Large intestine (tissue), 3 donors: Measurements from ENCODE around the gene CCDC51. TPM values are rescaled to one million over a fixed set of nuclear protein-coding genes. Genes with fewer than 3 reads are reported as not detected.
"Not testable (repeated sequence)": the region's sequence is repeated elsewhere in the genome, so short reads cannot be mapped to it uniquely, and the experiment has no call there.

Source experiments
- DNase-seq, 2 donors: peaks; one replicate each; pipeline versions ENCODE4 v3.0.0 to v3.0.0-alpha.2; 2013
- H3K27ac ChIP-seq: one replicate; pipeline ENCODE4 v1.5.1; 2013; ENCODE audit warnings: low read length
- H3K27me3 ChIP-seq: 2 replicates; pipeline ENCODE4 v1.6.1; 2013; ENCODE audit warnings: low read length; ENCODE audit not compliant: control insufficient read depth, insufficient read depth
- H3K36me3 ChIP-seq: 2 replicates; pipeline ENCODE4 v1.6.1; 2013; ENCODE audit warnings: low read length; ENCODE audit not compliant: control insufficient read depth, insufficient read depth
- H3K4me1 ChIP-seq: one replicate; pipeline ENCODE4 v1.6.1; 2013; ENCODE audit warnings: low read length; ENCODE audit not compliant: control insufficient read depth, insufficient read depth
- H3K4me3 ChIP-seq: one replicate; pipeline ENCODE4 v1.5.1; 2013; ENCODE audit warnings: low read length
- H3K9me3 ChIP-seq: one replicate; pipeline ENCODE4 v1.6.1; 2013; ENCODE audit warnings: mild to moderate bottlenecking, low read depth, low read length, moderate library complexity; ENCODE audit not compliant: control insufficient read depth
- WGBS: methylation state at CpG from one replicate; pipeline ENCODE4 v1.1.5; 2013; ENCODE audit warnings: low lambda C conversion rate; ENCODE audit not compliant: insufficient coverage; 5-methylcytosine and 5-hydroxymethylcytosine counted together
- polyA plus RNA-seq: library from polyadenylated mRNA; unstranded; fragments of 120-200 nt; gene quantifications from one replicate; pipeline ENCODE4 v1.2.1, GENCODE V29; 2013

Gene CCDC51
- polyA plus RNA-seq, 1 donor = 19.0 TPM

GRCh38 chr3:48465531-48466378 lies 25.8 kb upstream of the CCDC51 start:
- Histone ChIP-seq H3K27me3 (no peaks in the 10 kb centered on the region), H3K27ac (peak overlapping the region; percentile 99), H3K4me1 (peaks cover 53% of the 10 kb centered on the region), H3K9me3 (no peaks in the 10 kb centered on the region), H3K4me3 (peak overlapping the region; percentile 45), H3K36me3 (peaks cover 48% of the 10 kb centered on the region)
- DNase-seq = peak; percentile 98
- no CpG with 5 or more reads among the region's 21 CpGs for WGBS

GRCh38 chr3:48465237-48465530 lies 25.3 kb upstream of the CCDC51 start:
- no peak for DNase-seq
- no peaks in the 10 kb centered on the region for H3K27me3 ChIP-seq
- no CpG with 5 or more reads among the region's 7 CpGs for WGBS
- H3K9me3 ChIP-seq = no peaks in the 10 kb centered on the region
- H3K4me3 ChIP-seq = no peak overlapping the region
- H3K36me3 ChIP-seq = peaks cover 52% of the 10 kb centered on the region
- peak overlapping the region; percentile 99 for H3K27ac ChIP-seq
- peaks cover 48% of the 10 kb centered on the region for H3K4me1 ChIP-seq

- H3K4me1 ChIP-seq = peaks cover 44% of the 10 kb centered on the region
- peaks cover 53% of the 10 kb centered on the region for H3K36me3 ChIP-seq
- WGBS = no CpG with 5 or more reads among the region's 17 CpGs
- H3K27ac ChIP-seq = peak overlapping the region; percentile 99
- no peaks in the 10 kb centered on the region for H3K9me3 ChIP-seq
- H3K27me3 ChIP-seq = no peaks in the 10 kb centered on the region
- no peak overlapping the region for H3K4me3 ChIP-seq
- DNase-seq = no peak
These were observed 24.8 kb upstream of the CCDC51 start for GRCh38 chr3:48464713-48465221.

GRCh38 chr3:48463703-48464102 lies 23.8 kb upstream of the CCDC51 start:
- H3K4me1 ChIP-seq = peaks cover 36% of the 10 kb centered on the region
- no peak overlapping the region for H3K27ac ChIP-seq
- no peaks in the 10 kb centered on the region for H3K27me3 ChIP-seq
- H3K36me3 ChIP-seq = peaks cover 54% of the 10 kb centered on the region
- H3K4me3 ChIP-seq = no peak overlapping the region
- WGBS = no CpG with 5 or more reads among the region's 9 CpGs
- DNase-seq = no peak
- H3K9me3 ChIP-seq = no peaks in the 10 kb centered on the region

GRCh38 chr3:48461767-48462166 lies 21.8 kb upstream of the CCDC51 start:
- H3K4me1 ChIP-seq = peaks cover 19% of the 10 kb centered on the region
- DNase-seq, H3K9me3 ChIP-seq, H3K4me3 ChIP-seq, H3K27me3 ChIP-seq, H3K27ac ChIP-seq: not testable (repeated sequence)
- H3K36me3 ChIP-seq = peaks cover 48% of the 10 kb centered on the region
- WGBS = 90% methylated on average over 2 of the region's 7 CpGs

- Histone ChIP-seq H3K9me3 (no peaks in the 10 kb centered on the region), H3K4me3 (no peak overlapping the region), H3K4me1 (peaks cover 7% of the 10 kb centered on the region), H3K27ac (no peak overlapping the region), H3K36me3 (peaks cover 47% of the 10 kb centered on the region), H3K27me3 (no peaks in the 10 kb centered on the region)
- WGBS = no CpG with 5 or more reads among the region's 3 CpGs
- no peak for DNase-seq
These were observed 20.6 kb upstream of the CCDC51 start for GRCh38 chr3:48460517-48460902.

GRCh38 chr3:48459773-48460516 lies 20.0 kb upstream of the CCDC51 start:
- peaks cover 51% of the 10 kb centered on the region for H3K36me3 ChIP-seq
- no CpG with 5 or more reads among the region's 7 CpGs for WGBS
- no peak for DNase-seq
- no peak overlapping the region for H3K4me3 ChIP-seq
- H3K4me1 ChIP-seq = peaks cover 1% of the 10 kb centered on the region
- no peaks in the 10 kb centered on the region for H3K27me3 ChIP-seq
- no peaks in the 10 kb centered on the region for H3K9me3 ChIP-seq
- H3K27ac ChIP-seq = no peak overlapping the region

- no CpG with 5 or more reads among the region's 3 CpGs for WGBS
- DNase-seq = no peak
- Histone ChIP-seq H3K27ac (no peak overlapping the region), H3K4me3 (no peak overlapping the region), H3K27me3 (no peaks in the 10 kb centered on the region), H3K36me3 (peaks cover 52% of the 10 kb centered on the region), H3K4me1 (no peaks in the 10 kb centered on the region), H3K9me3 (no peaks in the 10 kb centered on the region)
These were observed 19.4 kb upstream of the CCDC51 start for GRCh38 chr3:48459331-48459730.

GRCh38 chr3:48456456-48456855 lies 16.5 kb upstream of the CCDC51 start:
- Histone ChIP-seq H3K27ac (no peak overlapping the region), H3K4me1 (no peaks in the 10 kb centered on the region), H3K9me3 (no peaks in the 10 kb centered on the region), H3K4me3 (no peak overlapping the region), H3K27me3 (no peaks in the 10 kb centered on the region), H3K36me3 (peaks cover 64% of the 10 kb centered on the region)
- WGBS = no CpG with 5 or more reads among the region's 1 CpG
- DNase-seq = no peak

GRCh38 chr3:48451270-48451669 lies 11.4 kb upstream of the CCDC51 start:
- no peak for DNase-seq
- H3K27me3 ChIP-seq = no peaks in the 10 kb centered on the region
- H3K4me1 ChIP-seq = peaks cover 6% of the 10 kb centered on the region
- no peaks in the 10 kb centered on the region for H3K9me3 ChIP-seq
- H3K36me3 ChIP-seq = peaks cover 30% of the 10 kb centered on the region
- no CpG with 5 or more reads among the region's 1 CpG for WGBS
- no peak overlapping the region for H3K4me3 ChIP-seq
- H3K27ac ChIP-seq = no peak overlapping the region
